GM23248 (cell line): Measurements from ENCODE around the gene ALPI.

Experiments used
- EZH2 ChIP-seq: fragments of 200-600 bp; sonication (generic); IDR thresholded peaks from 2 replicates; pipeline ENCODE4 v1.6.1; 2018; ENCODE audit warnings: antibody characterized with exemption, mild to moderate bottlenecking; ENCODE audit not compliant: insufficient read depth, poor library complexity, severe bottlenecking
- EZH2phosphoT487 ChIP-seq: fragments of 200-600 bp; sonication (generic); IDR thresholded peaks from 2 replicates; pipeline ENCODE4 v1.6.1; 2018; ENCODE audit warnings: antibody characterized with exemption, moderate library complexity, mild to moderate bottlenecking, low read depth; ENCODE audit not compliant: insufficient read depth

DNA sequence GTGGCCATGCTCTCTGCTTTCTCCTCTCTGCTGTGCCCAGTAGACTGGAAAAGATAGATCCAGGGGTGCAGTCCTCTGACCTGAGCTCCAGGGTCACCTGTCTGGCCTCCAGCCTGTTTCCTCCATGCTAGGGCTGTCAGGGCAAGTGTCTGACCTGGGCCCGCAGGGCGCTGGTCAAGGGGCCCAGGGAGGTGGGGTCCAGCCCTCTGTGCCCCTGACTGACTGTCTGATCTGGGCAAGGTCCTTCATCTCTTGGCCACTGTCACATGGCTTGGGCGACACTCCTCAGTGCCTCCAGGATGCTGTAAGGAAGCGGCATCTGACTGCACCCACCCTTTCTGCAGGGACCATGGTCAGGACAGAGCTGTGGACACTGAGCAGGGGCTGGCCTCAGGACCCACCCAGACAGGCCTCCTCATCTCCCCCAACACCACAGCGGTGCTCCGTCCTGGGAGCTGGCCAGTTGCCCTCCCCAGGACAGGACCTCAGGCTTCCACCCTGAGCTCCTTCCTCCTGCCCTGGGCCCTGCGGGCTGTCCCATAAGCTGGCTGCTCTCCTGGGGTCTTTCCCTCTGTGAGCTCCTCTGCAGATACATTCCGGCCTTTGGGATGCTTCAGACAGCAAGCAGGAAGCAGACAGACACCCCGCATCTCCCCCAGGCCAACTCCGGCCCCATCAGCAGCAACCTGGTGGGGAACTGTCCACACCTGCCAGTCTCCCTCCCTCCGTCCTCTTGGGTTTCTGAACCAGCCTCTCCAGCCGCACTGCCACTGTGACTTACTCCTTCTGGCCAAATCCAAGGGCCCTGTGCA lies 21.2 kb upstream of the ALPI start:
- TF ChIP-seq EZH2 (no peak), EZH2phosphoT487 (no peak)
